Amniotic stem cell (primary cell): ENCODE measurements around the gene TCF3.
"Not testable (repeated sequence)": the region's sequence is repeated elsewhere in the genome, so short reads cannot be mapped to it uniquely, and the experiment has no call there.

Experiments used
- DNase-seq: peaks from one replicate; lab custom pipeline; 2025; lab: John Stamatoyannopoulos, UW

The TCF3 gene

DNA sequence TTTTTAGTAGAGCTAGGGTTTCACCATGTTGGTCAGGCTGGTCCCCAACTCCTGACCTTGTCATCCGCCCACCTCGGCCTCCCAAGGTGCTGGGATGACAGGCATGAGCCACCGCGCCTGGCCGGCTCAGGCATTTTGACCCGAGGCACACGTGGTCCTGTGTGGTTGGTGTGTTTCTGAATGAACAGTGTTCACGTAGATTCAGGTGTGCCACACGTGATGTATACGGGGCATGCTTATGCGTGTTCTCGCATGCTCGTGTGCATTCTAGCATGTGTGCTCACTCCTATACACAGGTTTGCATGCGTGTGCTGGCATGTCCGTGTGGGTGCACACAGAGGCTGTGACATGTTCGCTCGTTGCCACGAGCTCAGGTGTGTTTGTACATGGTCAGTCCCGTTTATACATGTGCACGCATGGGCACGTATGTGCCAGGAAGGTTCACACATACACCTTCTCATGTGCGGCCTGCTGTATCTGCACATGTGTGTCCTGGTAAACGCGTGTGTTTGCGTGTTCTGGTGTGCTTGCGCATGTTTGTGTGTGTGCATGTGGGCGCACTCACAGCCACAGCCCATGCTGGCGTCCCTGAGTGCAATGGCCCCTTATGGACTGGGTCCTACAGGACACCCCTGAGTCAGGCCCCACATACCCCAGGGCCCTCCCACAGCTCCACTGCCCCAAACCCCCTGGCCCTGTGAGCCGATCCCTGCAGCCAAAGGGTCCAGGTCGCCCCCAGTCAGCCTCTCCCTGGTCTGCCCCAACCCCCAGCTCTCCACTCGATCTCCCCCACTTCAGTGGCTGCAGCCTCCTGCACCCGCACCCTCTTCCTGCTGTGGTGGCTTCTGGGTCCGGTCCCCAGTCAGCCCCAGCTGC is 20.6 kb upstream of the TCF3 start:
- no peak for DNase-seq

DNA sequence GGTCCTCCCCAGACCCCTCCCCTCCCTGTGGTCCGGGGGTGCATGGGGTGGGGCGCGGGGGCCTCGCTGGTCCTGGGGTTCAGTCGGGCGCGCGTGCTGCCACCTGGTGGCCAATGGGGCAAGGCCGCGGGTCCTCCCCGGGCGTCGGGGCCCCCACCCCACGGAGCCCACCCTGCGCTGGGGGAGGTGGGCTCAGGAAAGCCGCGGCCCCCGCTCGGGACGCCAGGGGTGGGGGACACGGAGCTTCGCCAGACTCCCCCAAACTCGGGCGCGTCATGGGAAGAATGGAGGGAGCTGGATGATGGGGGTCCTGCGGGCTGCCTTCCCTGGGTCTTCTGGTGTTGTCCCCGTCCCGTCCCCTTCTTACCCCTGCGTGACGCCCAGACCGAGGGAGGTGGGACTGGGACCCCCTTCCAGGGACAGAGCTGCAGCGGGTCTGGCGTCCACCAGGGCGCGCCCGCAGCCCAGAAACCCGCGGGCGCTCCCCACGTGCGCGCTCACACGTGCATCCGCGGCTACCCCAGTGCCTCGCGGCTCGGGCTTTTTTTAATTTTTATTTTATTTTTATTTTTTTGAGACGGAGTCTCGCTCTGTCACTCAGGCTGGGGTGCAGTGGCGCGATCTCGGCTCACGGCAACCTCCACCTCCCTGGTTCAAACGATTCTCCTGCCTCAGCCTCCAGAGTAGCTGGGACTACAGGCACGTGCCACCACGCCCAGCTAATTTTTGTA is 19.8 kb upstream of the TCF3 start:
- DNase-seq = no peak

DNA sequence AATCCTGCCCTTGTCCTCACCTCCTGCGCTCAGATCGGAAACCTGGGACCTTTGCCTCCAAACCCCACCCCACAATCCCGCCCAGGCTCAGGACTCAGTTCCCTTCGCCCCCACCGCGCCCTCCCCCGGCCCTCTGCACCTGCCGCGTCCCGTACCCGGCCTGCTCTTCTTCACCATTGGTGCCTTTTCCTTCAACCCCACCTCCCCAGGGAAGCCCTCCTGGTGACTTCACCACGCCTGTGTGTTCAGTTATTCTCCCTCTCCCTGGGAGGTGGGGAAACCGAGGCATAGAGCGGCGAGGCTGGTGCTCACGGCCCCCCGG is 19.3 kb upstream of the TCF3 start:
- DNase-seq = no peak

DNA sequence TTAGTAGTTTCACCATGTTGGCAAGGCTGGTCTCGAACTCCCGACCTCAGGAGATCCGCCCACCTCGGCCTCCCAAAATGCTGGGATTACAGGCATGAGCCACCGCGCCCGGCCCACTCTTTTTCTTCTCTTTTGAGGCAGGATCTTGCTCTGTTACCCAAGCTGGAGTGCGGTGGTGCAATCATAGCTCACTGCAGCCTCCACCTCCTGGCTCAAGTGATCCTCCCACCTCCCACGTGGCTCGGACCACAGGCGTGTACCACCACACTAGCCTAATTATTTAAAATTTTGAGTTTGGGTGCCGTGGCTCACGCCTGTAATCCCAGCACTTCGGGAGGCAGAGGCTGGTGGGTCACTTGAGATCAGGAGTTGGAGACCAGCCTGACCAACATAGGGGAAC is 18.3 kb upstream of the TCF3 start:
- not testable (repeated sequence) for DNase-seq

GRCh38 chr19:1668486-1669270 is 16.3 kb upstream of the TCF3 start:
- DNase-seq = no peak

GRCh38 chr19:1668048-1668485 is 15.7 kb upstream of the TCF3 start:
- DNase-seq = no peak

GRCh38 chr19:1665565-1666047 is 13.2 kb upstream of the TCF3 start:
- DNase-seq = no peak

DNA sequence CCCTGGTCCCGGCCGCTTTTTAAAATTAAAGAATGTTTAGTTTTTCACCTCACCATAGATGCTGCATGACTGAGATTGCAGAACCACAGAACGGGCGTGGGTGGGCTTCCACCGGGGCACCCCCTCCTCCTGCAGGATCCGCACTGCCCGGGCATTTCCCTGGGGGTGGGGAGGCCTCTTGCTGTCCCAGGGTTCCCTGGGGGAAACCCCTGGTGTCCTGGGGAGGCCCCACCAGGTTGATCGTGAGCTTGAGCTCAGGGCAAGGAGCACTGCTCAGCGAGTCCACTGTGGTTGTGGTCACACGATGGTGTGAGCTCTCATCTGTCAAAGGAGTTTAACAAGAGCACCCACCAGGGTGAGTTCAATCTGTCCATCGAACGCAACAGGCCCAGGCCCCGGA is 11.4 kb upstream of the TCF3 start:
- no peak for DNase-seq

DNA sequence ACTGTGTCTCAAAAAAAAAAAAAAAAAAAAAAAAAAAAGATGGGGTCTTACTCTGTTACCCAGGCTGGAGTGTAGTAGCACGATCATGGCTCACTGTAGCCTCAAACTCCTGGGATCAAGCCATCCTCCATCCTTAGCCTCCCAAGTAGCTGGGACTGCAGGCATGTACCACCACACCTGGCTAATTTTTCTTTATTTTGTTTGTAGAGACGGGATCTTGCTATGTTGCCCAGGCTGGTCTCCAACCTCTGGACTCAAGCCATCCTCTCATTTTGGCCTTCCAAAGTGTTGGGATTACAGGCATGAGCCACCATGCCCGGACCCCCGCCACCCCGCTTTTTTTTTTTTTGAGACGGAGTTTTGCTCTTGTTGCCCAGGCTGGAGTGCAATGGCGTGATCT is 10.8 kb upstream of the TCF3 start:
- not testable (repeated sequence) for DNase-seq

DNA sequence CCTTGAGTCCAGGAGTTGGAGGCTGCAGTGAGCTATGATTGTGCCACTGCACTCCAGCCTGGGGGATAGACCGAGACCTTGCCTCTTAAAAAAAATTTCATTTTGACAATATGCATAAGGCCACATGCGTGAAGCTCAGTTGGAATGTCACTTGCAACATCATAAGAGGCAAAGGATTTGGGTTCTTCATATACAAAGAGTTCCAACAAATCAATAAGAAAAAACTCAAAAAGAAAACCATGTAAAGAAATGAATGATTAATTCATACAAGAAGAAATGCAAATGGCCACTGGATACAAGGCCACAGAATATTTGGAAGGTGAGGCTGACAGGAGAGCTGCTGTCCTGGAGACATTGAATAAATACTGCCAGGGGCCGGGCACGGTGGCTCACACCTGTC is 9.6 kb upstream of the TCF3 start:
- no peak for DNase-seq

- no peak for DNase-seq
These were observed 6.6 kb upstream of the TCF3 start for GRCh38 chr19:1659084-1659427.

GRCh38 chr19:1658150-1659083 is 6.0 kb upstream of the TCF3 start:
- no peak for DNase-seq

DNA sequence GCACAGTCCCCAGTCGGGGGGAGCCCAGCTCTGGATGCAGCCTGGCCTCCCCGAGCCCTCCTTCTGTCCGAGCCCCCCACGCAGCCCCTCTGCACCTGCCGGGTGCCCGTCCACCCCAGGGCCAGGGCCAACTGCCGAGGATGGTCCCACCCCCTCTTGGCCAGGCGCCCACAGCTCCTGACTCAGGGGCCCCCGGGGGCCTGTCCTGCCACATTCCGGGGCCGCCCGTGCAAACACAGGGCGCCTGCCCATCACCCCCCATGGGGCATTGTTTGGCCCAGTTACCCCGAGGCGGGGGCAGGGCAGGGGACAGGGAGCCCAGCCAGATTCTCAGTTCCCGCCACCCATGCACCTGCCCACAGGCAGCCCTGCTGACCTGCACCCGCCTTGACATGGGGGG is 5.3 kb upstream of the TCF3 start:
- no peak for DNase-seq

- no peak for DNase-seq
These were observed 4.6 kb upstream of the TCF3 start for GRCh38 chr19:1656988-1657536.

GRCh38 chr19:1655987-1656608 is 3.7 kb upstream of the TCF3 start:
- DNase-seq = no peak

DNA sequence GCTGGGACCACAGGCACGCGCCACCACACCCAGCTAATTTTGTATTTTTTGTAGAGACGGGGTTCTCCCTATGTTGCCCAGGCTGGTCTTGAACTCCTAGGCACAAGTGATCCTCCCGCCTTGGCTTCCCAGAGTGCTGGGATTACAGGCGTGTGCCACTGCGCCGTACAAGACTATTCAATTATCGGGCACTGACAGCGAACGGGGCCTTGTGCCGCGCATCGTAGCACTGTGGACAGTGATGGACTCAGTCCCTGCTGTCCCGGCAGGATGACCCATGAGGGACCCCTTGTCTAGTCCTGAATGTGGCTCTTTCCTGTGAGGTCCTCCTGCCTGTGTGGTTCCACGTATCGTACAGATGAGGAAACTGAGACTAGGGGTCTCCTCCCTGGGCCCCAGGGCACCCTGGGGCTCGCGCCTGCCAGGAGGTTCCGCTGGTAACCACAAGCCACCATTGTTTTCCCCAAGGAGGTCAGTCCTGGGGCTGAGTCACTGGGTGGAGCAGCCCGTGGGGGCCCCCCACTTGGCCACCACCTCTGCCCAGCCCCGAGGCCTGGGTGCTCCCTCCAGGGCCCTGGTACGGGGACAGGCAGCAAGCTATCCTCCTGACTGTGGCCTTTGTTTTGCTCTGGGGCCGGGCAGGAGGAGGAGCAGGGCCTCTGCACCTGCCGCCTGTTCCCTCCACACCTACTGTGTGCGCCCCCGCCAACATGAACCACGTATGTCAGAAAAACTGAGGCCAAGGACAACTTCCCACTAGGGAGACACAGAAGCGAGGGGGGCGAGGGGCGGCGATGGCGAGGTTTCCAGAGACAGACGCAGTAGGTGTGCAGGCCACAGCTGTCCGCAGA is 2.9 kb upstream of the TCF3 start:
- no peak for DNase-seq

DNA sequence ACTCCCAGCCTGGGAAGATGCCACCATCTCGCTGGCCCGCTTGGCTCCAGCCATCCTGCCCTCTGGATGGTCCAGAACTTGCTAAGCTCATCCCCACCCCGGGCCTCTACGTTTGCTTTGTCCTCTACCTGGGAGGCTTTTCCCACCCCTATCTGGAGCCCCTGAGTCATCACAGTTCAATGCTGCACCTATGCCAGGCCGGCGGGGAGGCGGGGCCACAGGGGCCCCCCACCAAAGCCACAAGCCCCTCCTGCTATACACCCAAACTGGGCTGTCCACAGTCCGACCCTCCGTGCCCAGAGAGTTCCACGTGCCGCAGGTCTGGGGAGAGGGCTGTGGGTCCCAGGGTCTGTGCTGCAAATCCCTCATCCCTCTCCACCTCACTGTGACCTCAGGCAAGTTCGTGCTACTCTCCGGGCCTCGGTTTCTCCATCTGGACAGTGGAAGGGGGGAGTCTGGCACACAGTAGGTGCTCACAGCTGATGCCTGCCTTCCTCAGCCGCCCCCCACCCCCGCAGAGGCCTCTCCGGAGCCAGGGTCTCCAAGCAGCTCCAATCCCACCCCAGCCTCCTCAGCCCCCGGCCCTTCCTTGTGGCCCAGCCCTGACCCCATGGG is 1.9 kb upstream of the TCF3 start:
- no peak for DNase-seq

DNA sequence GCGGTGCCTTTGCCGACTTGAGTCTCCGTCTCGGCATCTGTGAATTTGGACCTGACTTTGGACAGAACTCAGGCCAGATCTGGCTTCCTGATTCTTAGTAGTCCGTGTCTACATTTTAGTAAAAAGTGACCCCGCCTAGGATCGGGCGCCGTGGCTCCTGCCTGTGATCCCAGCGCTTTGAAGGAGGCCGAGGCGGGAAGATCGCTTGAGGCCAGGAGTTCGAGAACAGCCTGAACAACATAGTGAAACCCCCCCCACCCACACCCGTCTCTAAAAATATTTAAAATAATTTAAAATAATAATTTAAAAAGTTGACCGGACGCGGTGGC is 849 bp upstream of the TCF3 start:
- DNase-seq = no peak

DNA sequence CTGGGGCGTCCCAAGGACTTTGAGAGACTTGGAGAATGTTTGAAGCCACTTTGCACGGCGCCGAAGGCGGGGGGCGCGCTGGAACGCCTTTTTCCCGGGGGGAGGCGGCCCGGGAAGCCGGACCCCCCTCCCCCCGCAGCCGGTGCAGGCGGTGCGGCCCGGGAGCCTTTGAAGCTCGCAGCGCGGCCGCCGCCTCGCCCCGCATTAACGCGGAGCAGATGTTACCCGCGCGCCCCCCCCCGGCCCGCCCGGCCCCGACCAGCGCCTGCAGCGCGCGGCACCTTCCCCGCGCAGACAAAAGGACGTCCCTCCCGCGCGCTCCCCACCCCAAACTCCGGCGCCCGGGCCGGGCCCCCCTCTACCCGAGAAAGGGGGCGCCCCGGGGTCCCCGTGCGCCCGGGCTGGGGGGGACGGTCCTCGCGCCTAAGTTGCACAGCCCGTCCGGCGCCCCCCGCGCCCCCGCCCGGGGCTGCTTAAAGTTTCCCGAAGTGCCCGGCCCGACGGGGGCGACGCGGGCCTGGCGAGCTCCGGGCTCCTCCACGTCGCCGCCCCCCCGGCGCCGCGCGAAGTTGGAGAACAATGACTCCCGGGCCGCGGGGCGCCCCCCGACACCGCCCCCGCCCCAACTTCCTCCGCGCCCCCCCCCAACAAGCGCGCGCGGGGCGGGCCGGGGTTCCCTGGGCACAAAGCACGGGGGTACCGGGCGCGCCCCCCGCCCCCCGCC is 685 bp downstream of the TCF3 start:
- no peak for DNase-seq
